Nephron progenitor cell (in vitro differentiated cells): ENCODE data around the gene GRAMD2A.

Source experiments
- DNase-seq: peaks from one replicate; pipeline ENCODE4 v3.0.0; 2021
- H3K27ac Mint-ChIP-seq: 2 replicates; pipeline ENCODE4 v1.8.0; 2021; ENCODE audit warnings: mild to moderate bottlenecking, moderate library complexity, mixed read lengths
- H3K27me3 Mint-ChIP-seq: 2 replicates; pipeline ENCODE4 v1.8.0; 2021; ENCODE audit warnings: mild to moderate bottlenecking, low read depth, mixed read lengths; ENCODE audit not compliant: poor library complexity
- H3K36me3 Mint-ChIP-seq: 2 replicates; pipeline ENCODE4 v1.8.0; 2021; ENCODE audit warnings: low read depth, mixed read lengths
- H3K4me1 Mint-ChIP-seq: 2 replicates; pipeline ENCODE4 v1.8.0; 2021; ENCODE audit warnings: mixed read lengths
- H3K4me3 Mint-ChIP-seq: 2 replicates; pipeline ENCODE4 v1.8.0; 2021; ENCODE audit warnings: mild to moderate bottlenecking, moderate library complexity, mixed read lengths
- H3K9me3 Mint-ChIP-seq: 2 replicates; pipeline ENCODE4 v1.8.0; 2021; ENCODE audit warnings: mild to moderate bottlenecking, moderate library complexity, mixed read lengths
- TF ChIP-seq, protein P1 (sequence below): fragments of 200-600 bp; sonication (generic); IDR thresholded peaks from 2 replicates; pipeline ENCODE4 v1.5.0; 2021; ENCODE audit warnings: antibody characterized with exemption

The GRAMD2A gene

DNA sequence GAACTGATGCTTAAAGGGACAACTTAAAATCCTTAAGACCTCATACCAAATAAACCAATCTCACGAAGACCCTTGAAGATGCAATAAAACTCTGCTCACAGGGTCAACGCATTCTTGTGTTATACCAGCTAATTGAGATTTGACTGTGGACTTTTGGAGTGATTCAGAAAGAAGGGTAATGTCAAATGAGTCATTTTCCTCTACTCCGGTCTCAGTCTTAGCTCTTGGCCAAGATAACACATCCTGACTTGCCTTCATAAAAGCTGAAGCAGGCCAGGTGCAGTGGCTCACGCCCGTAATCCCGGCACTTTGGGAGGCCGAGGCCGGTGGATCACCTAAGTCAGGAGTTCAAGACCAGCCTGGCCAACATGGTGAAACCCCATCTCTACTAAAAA, 29.6 kb upstream of the GRAMD2A start:
- H3K36me3 Mint-ChIP-seq = peaks cover 31% of the 10 kb centered on the region
- TF ChIP-seq, protein P1, sequence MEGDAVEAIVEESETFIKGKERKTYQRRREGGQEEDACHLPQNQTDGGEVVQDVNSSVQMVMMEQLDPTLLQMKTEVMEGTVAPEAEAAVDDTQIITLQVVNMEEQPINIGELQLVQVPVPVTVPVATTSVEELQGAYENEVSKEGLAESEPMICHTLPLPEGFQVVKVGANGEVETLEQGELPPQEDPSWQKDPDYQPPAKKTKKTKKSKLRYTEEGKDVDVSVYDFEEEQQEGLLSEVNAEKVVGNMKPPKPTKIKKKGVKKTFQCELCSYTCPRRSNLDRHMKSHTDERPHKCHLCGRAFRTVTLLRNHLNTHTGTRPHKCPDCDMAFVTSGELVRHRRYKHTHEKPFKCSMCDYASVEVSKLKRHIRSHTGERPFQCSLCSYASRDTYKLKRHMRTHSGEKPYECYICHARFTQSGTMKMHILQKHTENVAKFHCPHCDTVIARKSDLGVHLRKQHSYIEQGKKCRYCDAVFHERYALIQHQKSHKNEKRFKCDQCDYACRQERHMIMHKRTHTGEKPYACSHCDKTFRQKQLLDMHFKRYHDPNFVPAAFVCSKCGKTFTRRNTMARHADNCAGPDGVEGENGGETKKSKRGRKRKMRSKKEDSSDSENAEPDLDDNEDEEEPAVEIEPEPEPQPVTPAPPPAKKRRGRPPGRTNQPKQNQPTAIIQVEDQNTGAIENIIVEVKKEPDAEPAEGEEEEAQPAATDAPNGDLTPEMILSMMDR = no peak
- H3K27ac Mint-ChIP-seq = peak overlapping the region; percentile 10
- H3K4me3 Mint-ChIP-seq = peak overlapping the region; percentile 100
- no peak for DNase-seq
- peaks cover 6% of the 10 kb centered on the region for H3K27me3 Mint-ChIP-seq
- H3K4me1 Mint-ChIP-seq = peaks cover 76% of the 10 kb centered on the region
- H3K9me3 Mint-ChIP-seq = no peaks in the 10 kb centered on the region

DNA sequence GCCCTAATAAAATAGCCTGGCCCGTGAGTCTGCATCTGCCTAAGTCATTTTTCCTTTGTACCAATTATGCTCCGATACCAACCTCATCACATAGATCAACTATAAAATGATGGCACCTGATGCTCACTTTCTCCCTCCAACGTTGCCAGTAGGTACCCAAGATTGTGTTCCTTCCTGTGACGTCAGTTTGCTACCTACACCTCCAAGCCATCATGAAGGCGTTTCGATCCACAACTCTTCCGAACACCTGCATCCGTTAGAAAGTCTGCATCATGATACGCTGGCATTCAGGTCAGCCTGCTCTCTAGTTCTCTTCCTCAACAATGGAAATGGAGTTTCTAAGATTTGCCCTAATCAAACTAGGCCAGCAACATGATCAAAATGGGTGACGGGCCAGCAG, 25.7 kb upstream of the GRAMD2A start:
- H3K4me3 Mint-ChIP-seq = peak overlapping the region; percentile 23
- no peak for DNase-seq
- H3K9me3 Mint-ChIP-seq = no peaks in the 10 kb centered on the region
- TF ChIP-seq, protein P1 = no peak
- H3K27me3 Mint-ChIP-seq = no peaks in the 10 kb centered on the region
- peak overlapping the region; percentile 15 for H3K27ac Mint-ChIP-seq
- H3K4me1 Mint-ChIP-seq = peaks cover 85% of the 10 kb centered on the region
- peaks cover 67% of the 10 kb centered on the region for H3K36me3 Mint-ChIP-seq

DNA sequence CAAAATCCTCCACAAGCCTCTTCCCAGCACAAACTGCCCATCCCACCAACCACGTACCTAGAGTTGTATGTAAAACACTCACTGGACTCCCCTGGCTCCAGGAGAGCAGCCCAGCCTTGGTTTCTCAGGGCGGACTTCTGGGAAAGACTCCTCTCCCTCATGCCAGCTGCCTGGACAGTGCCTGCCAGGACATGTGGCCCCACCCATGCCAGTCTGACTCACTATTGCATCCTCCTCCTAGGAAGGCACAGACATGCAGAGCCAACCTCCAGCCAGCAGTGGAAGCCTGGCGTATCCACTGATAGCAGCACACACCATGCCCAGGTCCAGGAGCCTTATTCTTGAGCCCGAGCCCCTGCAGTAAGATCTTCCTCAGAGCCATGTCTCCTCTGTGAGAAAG, 24.8 kb upstream of the GRAMD2A start:
- Mint-ChIP-seq H3K4me1 (peaks cover 76% of the 10 kb centered on the region), H3K27ac (peak overlapping the region; percentile 88)
- TF ChIP-seq, protein P1 = no peak

DNA sequence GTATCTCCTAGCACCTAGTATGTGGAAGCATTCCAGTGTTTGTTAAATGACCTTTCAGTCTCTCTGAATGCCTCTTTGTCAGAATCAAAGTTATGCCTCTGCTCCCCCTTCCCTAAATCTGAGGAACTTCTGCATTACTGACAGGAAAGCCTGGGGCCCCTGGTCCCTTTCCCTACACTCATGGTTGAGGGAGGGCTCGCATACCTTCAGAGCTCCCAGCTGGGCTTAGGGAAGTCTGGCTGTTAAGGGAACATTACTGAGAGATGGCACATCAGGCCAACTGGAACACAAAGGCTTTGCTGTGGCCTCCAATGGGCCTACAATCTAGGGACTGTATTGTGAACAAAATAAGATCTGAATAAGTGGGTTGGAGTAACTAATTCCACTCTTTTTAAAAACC, 23.1 kb upstream of the GRAMD2A start:
- TF ChIP-seq, protein P1 = no peak
- H3K4me1 Mint-ChIP-seq = peaks cover 61% of the 10 kb centered on the region
- peak overlapping the region; percentile 93 for H3K27ac Mint-ChIP-seq

More for the DNA sequence above, 24.8 kb upstream of the GRAMD2A start:
- H3K4me3 Mint-ChIP-seq = peak overlapping the region; percentile 57
- H3K9me3 Mint-ChIP-seq = no peaks in the 10 kb centered on the region
- H3K27me3 Mint-ChIP-seq = no peaks in the 10 kb centered on the region
- H3K36me3 Mint-ChIP-seq = peaks cover 76% of the 10 kb centered on the region
- DNase-seq = no peak

DNA sequence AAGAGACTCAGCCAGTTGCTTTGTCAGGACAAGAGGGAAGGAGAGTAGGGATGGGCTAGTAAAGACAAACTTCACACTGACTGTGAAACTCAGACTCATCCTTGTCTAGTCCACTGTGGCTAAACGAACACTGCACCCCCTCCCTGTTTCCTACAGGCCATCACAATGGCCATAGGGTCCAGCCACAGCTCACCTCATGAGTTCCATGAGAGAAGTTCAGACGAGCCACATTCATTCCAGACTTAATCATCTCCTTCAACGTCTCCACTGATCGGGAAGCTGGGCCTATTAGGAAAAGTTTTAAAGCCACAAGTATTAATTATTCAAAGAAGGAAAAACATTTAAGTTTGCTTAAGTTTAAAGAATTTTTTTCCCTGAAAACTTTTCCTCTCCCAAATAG, 19.6 kb upstream of the GRAMD2A start:
- Mint-ChIP-seq H3K36me3 (peaks cover 90% of the 10 kb centered on the region), H3K4me3 (no peak overlapping the region), H3K9me3 (no peaks in the 10 kb centered on the region), H3K27me3 (no peaks in the 10 kb centered on the region), H3K4me1 (peaks cover 30% of the 10 kb centered on the region), H3K27ac (no peak overlapping the region)
- DNase-seq = no peak
- TF ChIP-seq, protein P1 = no peak

More for the DNA sequence above, 23.1 kb upstream of the GRAMD2A start:
- Mint-ChIP-seq H3K36me3 (peaks cover 84% of the 10 kb centered on the region), H3K4me3 (no peak overlapping the region), H3K27me3 (no peaks in the 10 kb centered on the region), H3K9me3 (no peaks in the 10 kb centered on the region)
- DNase-seq = no peak

DNA sequence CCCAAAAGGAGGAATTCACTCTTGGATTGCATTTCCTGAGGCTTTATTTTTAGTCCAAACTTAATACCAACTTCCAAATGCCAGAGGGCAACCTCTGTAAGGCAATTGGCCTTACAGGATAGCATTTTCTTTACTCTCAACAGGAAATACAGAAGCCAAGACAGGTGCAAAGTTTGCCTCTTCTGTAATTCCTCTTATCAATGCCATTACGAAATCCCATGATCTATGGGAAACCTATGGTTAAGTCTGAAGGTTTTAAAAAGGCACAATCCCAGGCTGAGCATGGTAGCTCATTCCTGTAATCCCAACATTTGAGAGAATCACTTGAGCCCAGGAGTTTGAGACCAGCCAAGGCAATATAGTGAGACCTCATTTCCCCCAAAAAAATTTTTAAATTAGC, 18.5 kb upstream of the GRAMD2A start:
- Mint-ChIP-seq H3K9me3 (no peaks in the 10 kb centered on the region), H3K27me3 (no peaks in the 10 kb centered on the region), H3K27ac (no peak overlapping the region), H3K36me3 (peaks cover 93% of the 10 kb centered on the region), H3K4me3 (no peak overlapping the region), H3K4me1 (peaks cover 19% of the 10 kb centered on the region)
- TF ChIP-seq, protein P1 = no peak
- DNase-seq = no peak
